HG02943 (cell line): ENCODE results near the gene SLC6A20.

Source experiments
- ATAC-seq: cut with Tn5 transposase; IDR thresholded peaks from one replicate; pipeline ENCODE4 v1.9.1; 2021; ENCODE audit warnings: mild to moderate bottlenecking, low read depth, moderate library complexity; ENCODE audit not compliant: unreplicated experiment

SLC6A20 gene

DNA sequence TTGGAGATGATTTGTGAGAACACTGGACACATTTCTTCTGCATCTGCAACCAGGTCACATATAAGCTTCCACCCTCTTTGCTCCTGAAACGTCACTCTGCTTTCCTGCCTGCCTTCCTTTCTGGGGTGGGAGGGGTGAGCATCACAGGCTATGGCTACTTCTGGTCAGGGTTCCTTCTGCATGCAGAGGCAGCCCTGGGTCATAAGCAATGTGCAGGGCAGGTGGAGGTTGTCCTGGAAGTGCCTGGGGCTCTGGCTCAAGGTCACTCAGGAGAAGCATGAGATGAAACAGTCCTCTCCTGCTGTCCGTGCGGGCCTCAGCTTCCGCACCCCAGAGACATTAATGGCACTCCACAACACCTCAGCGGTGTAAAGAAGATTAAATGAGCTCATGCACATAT, 15.1 kb downstream of the SLC6A20 start:
- no peak for ATAC-seq

DNA sequence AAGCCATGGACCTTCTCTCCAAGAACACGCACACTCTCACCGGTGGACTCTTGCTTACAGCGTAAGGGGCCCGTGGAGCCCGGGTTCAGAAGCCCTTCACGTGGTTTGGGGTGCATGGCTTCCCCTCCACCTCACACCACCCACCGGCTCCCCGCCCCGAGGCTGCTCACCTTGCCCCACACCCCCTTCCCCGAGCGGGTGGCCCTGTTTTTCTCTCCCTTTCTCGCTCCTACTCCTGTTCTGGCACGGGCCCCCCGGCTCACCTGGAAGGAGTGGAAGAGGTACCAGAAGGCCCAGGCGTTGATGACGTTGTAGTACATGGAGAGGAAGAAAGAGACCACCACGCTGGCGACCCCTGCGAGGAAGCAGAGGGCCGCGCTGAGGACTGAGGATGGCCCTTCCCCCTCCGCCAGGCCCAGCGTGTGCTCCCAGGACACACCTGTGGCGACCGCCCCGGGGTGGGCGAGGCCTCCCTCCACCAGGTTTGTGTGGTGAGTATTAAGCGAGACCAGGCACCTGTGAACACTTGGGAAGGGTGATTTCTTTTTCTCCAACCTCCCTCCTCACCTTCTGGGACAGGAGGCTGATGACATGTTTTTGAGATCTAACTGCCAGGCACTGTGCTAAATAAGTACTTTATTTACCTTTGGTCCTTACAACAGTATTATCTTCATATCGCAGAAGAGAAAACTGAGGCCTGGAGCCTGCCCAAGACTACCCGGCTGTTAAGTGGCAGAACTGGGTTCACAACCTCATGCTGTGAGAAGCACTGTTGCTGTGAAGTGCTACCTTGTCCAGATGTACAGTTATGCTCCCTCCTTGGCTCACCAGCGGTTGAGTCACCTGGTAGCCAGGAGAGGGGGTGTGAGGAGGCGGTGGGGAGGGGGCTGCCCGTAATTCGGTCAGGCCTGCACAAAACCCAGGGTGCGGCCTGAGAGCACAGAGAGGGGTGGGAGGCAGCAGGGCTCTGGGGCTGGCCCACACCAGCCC, 16.3 kb downstream of the SLC6A20 start:
- no peak for ATAC-seq

DNA sequence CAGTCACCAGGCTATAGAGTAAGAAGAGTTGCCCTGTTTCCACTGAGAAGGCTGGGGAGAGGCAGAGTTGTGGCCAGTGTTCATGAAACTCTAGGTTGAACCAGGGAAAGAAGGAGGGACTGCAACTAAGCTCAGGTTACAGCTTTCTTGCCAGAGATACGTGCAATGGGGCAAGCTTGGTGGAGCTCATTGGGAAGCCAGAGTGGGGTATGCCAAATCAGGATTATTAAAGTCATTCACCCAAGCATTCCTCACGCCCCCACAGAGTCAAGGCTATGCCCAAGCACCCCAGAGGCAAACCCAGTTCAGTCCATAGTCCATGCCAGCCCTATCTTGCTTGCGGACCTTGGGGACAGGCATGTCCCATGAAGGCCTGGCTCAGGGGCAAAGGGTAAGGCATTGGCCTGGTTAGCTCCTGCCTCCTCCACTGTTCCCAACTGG, 17.6 kb downstream of the SLC6A20 start:
- no peak for ATAC-seq

DNA sequence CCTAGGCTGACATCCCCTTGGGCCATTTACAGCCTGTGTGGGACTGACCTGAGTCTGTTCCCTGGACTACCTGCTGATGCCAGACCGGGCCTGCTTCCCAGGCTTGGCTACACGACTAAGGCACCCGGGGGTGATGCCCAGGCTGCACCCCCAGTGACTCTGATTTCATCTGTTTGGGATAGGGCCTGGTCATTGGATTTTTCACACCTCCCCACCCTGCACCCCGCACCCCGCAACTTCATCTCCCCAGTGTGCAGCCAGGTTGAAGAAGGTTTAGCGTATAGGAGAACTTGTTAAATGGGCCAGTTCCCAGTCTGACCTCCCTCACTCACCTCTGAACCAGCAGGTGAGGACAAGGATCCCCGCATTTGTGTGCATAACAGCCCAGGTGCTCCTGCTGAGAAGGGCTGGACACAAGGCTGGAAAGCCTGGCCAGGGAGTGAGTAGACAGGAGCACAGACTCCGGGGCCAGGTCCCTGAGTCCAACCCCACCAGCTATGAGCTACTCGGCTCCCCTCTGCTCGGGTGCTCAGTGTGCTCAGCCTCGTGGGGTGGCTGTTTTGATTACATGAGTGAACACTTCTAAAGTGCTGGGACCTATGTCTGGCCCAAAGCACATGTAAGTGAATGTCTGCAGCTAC, 18.5 kb downstream of the SLC6A20 start:
- no peak for ATAC-seq

DNA sequence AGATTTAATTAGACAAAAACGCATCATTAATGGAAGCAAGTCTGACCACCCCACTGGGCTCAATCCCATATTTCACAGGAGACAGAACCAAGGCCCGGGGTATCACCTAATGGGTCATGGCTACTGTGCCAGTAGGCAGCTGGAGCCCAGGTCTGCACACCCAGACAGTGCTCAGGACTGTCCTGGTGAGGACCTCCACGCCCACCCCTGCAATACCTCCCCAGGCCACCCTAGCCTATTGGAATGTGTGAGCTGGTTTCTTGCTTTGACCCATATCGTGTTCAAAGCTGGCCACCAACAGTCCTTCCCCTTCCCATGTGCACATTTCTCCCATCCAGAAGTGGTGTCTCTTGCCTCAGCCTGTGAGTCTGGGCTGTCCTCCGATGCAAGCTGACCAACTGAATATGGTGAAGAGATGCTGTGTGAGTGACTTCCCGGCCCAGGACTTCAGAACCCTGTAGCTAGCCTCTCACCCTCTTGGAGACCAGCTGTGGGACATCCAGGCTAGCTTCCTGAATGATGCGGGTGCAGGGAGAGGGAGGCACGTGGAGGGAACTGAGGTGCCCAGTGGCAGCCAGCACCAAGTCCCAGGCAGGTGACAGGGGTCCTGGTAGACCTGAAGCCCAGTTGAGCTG, 19.1 kb downstream of the SLC6A20 start:
- ATAC-seq: no peak

DNA sequence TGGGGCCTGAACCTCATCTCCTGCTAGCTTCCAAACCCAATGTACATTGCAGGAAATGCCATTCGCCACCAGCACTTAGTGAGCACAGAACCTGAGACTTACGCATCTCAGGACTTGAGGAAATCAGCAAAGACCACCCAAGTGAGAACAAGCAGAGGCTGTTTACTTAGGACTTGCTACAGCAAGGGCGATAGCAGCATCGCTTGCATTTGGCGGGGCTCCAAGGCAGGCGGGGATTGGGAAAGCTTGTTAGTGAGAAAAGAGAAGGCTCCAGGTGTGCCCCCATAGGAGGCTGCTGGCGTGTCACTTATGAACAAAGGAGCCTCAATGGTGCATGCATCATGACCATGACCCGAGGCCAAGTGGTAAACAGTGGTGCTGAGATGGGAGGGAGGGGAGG, 19.7 kb downstream of the SLC6A20 start:
- ATAC-seq: no peak

DNA sequence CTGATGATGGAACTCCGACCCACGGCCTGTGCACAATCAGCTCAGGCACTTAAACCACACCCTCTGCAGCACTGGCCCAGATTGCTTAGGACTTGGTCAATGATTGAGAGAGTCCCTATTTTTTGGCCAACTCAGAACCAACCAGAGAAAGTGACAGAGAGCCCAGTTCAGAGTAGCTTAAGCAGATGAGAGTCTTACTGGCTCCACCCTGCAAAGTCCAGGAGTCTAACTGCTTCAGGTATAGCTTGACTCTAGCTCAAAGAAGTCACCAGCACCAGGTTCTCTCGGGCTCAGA, 20.1 kb downstream of the SLC6A20 start:
- no peak for ATAC-seq

DNA sequence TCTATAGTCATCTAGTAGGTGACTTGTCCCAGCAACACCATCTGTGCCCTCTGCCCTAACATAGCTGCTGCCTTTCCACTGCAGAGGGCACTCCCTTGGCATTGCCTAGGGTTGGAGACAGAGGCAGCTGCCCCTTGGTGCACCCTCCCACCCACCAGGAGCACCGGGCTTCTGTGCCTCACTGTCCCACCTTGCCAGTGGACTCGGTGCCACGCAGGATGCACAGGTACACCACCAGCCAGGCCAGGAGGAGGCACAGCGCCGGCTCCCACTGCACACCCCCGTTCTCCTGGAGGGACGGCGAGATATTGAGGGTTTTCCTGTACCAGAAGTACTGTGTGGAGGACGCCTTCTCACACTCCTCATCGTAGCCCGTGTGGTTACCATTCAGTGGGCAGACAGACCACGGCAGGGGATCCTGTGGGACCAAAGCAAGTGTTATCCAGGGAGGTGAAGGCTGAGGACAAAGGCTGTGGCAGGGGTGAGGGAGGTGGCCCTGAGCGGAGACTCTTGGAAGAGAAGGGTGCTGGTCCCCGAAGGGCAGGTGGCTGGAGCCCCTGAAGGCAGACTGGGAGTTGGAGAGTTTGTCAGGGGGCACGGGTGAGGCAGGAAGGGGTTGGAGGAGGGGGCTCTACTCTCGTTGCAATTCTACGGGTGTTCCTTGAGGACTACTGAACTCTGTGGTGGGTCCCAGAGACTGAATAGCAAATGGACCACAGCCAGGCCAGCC, 20.6 kb downstream of the SLC6A20 start:
- no peak for ATAC-seq

DNA sequence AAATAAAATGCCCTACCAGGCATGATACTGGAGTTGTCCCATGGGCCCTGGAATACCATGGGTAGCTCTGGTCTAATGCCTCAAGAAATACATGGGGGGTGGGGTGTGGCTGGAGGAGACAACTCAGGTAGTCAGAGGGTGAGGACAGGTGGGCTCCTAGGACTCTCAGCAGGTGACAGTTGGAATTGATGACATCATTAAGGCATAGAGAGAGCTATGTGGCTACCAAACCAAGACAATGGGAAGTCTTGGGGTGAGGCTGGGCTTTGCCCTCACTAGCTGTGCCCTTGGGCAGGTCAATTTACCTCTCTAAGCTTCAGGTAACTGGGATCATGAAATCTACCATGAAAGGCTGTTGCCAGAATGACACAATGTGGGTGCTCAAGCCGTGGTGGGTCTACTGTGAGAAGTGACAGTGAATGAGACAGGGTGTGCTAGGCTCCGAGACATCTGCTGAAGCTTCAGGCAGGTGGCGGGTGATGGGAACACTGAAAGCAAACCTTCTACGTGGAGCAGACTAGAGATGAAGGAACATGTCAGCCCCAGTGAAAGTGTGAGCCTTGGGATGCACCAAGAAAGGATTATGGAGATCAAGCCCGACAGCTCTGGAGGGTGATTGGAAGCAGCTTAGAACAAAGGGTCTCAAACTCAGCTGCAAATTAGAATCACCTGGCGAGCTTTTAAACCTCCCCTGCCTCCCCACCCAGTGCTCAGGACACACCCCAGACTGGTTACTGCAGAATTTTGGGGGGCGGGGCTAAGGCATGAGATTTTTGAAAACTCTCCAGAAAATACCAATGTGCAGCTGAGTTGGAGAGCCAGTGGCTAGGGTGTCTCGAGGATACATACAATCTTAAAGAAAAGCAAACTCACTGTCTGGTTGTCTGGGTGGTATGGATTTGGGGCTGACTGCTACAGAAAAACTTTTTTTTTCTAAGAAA, 21.5 kb downstream of the SLC6A20 start:
- no peak for ATAC-seq

DNA sequence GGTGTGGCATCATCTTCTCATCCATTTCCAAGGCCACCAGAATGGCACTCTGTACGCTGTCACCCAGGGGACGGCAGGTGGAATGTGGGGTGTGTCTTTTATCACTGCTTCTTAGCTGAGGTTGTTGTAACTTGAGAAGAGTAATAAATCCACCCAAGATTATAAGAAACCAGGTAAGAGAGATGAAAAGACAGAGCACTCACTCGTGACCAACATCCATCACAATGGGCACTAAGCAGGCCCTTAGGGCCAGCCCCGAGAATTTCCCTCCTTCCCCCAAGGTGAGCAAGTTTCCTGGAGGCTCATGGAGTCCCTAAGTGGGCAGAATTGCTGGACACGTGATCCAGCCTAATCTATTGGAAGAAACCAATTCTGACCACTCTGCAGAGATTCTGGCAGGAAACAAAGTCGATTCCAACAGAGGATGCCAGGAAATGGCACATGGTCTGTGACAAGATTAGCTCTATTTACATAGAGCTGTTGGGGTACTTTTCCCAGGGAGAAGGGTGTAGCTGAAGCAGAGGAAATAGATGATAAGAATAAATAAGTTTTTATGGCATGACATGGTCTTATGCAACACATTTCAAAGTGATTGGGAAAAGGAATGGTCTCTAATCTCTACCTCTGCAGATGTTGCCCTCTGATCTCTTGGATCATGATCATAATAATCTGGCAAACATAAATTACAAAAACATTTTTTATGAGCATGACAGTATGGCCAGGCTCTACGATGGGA, 22.5 kb downstream of the SLC6A20 start:
- ATAC-seq: no peak

DNA sequence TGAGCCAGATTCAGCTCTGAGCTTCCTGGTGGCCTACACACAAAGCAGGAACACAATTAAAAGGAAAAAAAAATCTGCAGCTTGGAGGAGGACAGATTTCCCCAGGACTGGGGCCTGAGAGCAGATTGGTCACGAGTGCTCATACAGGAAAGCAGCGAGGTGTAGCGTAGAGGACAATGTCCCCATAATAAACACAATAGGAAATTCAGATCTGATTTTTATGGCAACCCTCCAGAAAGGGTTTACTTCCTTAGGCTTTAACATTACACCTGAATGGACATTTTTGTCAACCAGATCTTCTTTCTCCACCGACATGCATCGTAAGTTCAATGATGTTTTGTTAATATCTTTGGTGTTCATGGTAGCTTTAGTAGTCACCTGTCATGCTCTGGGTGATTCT, 23.3 kb downstream of the SLC6A20 start:
- no peak for ATAC-seq

DNA sequence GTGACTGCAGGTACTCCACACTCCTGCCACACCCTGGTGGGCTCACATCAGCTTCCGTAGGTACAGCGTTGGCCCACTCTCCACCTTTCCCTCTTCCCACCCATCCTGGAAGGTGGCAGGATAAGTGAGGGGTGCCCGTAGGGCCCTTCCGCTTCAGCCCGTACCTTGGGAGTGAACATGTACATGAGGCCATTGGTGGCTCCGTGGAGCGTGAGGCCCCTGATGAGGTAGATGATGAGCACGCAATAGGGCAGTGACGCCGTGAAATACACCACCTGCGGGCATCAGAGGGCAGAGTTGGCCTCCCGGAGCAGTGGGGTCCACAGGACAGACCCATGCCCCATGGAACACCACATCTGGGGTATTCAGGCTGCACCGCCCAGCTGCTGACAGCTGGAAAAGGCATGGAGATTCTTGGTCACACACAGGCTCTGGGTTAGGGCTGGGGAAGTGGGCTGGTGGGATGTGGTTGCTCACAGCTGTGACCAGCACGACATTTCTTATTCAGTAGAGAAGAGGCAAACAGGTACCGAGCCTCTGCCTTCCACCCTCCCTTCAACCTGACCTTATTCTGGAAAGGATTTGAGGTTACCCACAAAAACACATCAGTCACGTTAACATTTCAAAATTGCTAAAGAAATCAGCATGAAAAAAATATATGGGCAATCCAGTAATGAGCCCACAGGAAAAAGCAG, 23.8 kb downstream of the SLC6A20 start:
- ATAC-seq: no peak

DNA sequence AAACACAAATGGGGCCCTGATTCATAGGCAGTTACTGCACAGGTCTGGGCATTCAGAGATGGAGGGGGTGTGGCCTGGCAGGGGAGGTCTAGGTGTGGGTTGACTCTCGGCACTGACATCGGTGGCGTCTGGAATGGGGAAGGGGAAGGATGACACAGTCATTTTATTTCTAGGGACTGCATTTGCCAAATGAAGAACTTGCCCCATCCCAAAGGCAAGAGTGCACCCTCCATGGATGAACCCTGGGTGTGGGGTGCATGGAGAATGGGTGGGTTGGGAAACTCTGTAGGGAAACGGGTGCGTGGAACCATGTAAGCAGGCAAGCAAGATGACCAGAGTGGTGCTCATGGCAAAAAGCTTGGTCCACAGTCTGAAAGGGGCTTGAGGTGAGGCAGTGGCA, 24.5 kb downstream of the SLC6A20 start:
- no peak for ATAC-seq

DNA sequence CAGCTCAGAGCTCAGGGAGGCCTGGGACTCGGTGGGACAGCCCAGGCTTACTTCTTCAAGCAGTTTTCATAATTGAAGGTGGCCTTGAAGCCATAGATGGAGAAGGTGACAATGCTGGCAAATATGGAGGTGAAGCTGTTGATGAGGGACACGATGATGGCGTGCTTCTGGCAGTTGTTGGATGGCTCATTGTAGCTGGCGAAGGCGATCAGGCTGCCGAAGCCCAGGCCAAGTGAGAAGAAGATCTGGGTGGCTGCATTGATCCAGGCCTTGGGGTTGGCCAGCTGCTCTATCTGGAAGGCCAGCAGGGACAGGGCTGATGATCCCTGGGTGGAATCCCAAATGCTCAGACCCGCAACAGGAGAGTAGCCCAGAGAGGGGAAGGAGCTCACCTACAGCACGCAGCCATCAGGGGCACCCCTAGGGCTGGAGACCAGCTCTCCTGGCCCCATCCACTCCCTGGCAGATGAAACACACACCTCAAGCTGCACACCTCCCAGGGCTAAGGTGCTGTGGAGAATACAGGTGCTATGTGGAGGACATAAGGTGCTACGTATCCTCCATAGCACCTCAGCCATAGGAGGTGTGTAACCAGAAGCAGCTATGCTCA, 25.1 kb downstream of the SLC6A20 start:
- ATAC-seq: no peak

DNA sequence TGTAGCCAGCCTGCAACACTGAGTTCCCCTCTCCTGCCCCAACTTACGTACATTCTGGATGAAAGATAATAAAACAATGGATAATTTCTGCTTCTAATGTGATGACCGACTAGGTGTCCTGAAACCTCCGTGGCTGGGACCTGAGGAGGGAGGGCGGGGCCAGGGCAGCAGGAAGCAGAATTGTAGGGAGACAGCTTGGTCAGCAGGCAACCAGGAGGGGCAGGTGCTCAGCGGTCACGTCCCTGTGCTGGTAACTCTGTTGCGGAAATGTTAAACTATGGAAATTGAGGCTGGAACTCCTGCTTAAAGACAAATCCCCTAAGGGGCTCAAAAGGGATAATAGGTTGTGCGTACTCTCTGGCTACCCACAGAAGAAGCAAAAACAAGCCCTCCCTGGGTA, 30.4 kb downstream of the SLC6A20 start:
- ATAC-seq: no peak

DNA sequence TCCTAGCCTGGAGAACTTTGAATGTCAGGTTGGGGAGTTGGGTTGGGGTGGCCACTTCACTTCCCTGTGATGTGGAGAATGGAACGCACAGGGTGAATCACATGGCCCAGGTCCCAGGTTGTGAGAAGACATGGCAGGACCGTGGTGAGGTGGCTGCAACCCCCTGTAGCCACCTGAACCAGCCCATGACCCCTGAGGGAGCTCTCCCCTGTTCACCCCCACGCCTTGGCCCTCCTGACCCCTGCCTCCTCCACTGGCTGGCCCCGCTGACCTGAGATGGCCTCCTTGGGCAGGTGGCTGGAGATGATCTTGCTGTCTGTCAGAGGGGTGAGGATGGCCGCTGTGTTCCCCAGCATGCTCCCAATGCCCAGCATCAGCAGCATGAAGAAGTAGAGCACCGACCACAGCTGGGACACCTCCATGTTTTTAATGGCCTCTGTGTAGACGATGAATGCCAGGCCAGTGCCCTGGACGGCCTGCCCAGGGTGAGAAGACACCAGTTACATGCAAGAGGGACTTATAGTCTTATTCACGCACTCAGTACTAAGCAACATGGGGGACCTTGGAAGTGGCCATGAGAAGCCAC, 31.0 kb downstream of the SLC6A20 start:
- no peak for ATAC-seq

DNA sequence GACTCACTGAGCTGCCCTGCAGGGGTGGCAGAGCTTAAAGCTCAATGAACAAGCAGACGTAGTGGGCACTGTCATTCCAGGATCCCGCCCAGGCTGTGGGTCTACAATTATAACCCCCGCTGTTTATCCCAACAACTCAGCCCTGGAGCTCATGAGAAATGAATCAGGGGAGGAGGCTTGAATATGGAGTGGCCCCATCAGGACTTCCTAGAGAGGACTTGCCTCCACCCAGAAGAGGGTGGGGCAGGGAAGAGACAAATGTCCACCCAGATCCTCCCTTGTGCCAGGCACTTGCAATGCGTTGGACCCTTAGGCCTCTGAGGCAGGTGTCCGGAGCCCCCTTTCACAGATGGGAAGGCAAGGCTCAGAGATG, 33.0 kb downstream of the SLC6A20 start:
- no peak for ATAC-seq
